ENCODE results near the gene MTMR10.

DNA sequence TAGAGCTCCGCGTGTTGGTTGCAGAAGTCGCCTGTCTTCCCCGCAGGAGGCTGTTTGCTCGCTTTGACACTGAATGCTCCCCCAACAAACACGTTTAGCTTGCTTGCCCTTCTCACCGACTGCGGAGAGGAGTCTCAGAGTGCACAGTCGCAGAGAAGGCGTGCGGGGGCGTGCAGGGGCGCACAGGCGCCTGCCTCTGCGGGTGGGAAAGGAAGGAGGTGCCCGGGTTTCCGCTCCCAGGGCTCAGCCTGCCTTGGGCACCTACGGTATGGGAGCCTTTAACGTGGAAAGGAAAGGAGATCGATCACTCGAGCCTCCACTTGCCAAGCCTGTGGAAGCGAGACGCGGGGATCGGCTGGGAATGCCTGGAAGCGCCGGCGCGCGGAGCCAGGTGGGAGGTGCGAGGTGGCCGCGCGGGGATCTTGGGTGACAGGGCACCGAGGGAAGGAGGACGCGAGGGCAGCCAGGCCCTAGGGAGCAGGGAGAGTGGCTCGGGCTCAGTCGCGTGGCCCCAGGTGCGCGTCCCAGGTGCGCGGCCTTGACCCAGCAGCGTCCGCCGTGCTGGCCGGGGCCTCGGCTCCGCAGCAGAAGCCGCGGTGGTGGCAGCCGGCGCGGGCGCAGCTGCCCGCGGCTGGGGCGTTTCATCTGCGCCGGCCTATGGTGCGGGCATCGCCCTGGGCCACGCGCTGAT, 87.8 kb downstream of the MTMR10 start, which contains the start of gene FAN1:
- TF ChIP-seq, protein P1, sequence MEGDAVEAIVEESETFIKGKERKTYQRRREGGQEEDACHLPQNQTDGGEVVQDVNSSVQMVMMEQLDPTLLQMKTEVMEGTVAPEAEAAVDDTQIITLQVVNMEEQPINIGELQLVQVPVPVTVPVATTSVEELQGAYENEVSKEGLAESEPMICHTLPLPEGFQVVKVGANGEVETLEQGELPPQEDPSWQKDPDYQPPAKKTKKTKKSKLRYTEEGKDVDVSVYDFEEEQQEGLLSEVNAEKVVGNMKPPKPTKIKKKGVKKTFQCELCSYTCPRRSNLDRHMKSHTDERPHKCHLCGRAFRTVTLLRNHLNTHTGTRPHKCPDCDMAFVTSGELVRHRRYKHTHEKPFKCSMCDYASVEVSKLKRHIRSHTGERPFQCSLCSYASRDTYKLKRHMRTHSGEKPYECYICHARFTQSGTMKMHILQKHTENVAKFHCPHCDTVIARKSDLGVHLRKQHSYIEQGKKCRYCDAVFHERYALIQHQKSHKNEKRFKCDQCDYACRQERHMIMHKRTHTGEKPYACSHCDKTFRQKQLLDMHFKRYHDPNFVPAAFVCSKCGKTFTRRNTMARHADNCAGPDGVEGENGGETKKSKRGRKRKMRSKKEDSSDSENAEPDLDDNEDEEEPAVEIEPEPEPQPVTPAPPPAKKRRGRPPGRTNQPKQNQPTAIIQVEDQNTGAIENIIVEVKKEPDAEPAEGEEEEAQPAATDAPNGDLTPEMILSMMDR (conservative IDR thresholded peaks at IDR 0.05; ENCODE audit: low read depth in 2 of 2): no peak
- TF ChIP-seq CREB1 (CRISPR knock-in tag; IDR thresholded peaks at IDR 0.05; ENCODE audit: low read depth): no peak
- no peak for TF ChIP-seq EZH2 (IDR thresholded peaks at IDR 0.05; ENCODE audit: low read depth, unreplicated experiment)
- peak; percentile 83 for TF ChIP-seq POLR2AphosphoS5 (IDR thresholded peaks at IDR 0.05; ENCODE audit: low read depth)
- TF ChIP-seq STAT1 (IDR thresholded peaks at IDR 0.05; ENCODE audit: unreplicated experiment): no peak
- TF ChIP-seq, protein P2, sequence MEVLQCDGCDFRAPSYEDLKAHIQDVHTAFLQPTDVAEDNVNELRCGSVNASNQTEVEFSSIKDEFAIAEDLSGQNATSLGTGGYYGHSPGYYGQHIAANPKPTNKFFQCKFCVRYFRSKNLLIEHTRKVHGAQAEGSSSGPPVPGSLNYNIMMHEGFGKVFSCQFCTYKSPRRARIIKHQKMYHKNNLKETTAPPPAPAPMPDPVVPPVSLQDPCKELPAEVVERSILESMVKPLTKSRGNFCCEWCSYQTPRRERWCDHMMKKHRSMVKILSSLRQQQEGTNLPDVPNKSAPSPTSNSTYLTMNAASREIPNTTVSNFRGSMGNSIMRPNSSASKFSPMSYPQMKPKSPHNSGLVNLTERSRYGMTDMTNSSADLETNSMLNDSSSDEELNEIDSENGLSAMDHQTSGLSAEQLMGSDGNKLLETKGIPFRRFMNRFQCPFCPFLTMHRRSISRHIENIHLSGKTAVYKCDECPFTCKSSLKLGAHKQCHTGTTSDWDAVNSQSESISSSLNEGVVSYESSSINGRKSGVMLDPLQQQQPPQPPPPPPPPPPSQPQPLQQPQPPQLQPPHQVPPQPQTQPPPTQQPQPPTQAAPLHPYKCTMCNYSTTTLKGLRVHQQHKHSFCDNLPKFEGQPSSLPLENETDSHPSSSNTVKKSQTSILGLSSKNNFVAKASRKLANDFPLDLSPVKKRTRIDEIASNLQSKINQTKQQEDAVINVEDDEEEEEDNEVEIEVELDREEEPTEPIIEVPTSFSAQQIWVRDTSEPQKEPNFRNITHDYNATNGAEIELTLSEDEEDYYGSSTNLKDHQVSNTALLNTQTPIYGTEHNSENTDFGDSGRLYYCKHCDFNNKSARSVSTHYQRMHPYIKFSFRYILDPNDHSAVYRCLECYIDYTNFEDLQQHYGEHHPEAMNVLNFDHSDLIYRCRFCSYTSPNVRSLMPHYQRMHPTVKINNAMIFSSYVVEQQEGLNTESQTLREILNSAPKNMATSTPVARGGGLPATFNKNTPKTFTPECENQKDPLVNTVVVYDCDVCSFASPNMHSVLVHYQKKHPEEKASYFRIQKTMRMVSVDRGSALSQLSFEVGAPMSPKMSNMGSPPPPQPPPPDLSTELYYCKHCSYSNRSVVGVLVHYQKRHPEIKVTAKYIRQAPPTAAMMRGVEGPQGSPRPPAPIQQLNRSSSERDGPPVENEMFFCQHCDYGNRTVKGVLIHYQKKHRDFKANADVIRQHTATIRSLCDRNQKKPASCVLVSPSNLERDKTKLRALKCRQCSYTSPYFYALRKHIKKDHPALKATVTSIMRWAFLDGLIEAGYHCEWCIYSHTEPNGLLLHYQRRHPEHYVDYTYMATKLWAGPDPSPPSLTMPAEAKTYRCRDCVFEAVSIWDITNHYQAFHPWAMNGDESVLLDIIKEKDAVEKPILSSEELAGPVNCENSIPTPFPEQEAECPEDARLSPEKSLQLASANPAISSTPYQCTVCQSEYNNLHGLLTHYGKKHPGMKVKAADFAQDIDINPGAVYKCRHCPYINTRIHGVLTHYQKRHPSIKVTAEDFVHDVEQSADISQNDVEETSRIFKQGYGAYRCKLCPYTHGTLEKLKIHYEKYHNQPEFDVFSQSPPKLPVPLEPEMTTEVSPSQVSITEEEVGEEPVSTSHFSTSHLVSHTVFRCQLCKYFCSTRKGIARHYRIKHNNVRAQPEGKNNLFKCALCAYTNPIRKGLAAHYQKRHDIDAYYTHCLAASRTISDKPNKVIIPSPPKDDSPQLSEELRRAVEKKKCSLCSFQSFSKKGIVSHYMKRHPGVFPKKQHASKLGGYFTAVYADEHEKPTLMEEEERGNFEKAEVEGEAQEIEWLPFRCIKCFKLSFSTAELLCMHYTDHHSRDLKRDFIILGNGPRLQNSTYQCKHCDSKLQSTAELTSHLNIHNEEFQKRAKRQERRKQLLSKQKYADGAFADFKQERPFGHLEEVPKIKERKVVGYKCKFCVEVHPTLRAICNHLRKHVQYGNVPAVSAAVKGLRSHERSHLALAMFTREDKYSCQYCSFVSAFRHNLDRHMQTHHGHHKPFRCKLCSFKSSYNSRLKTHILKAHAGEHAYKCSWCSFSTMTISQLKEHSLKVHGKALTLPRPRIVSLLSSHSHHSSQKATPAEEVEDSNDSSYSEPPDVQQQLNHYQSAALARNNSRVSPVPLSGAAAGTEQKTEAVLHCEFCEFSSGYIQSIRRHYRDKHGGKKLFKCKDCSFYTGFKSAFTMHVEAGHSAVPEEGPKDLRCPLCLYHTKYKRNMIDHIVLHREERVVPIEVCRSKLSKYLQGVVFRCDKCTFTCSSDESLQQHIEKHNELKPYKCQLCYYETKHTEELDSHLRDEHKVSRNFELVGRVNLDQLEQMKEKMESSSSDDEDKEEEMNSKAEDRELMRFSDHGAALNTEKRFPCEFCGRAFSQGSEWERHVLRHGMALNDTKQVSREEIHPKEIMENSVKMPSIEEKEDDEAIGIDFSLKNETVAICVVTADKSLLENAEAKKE (CRISPR knock-in tag; IDR thresholded peaks at IDR 0.05): no peak
- TF ChIP-seq REST (IDR thresholded peaks at IDR 0.05; ENCODE audit: unreplicated experiment): no peak
- no peak for TF ChIP-seq JUNB (IDR thresholded peaks at IDR 0.05; ENCODE audit: unreplicated experiment)
- TF ChIP-seq EZH2phosphoT487 (IDR thresholded peaks at IDR 0.05; ENCODE audit: unreplicated experiment): no peak
- TF ChIP-seq ZNF114 (CRISPR knock-in tag; IDR thresholded peaks at IDR 0.05): no peak
